IMR-90 (cell line): ENCODE results near the gene TEC.

ENCODE experiments used
- MAFK ChIP-seq: IDR thresholded peaks from 2 replicates; pipeline ENCODE4 v1.6.1; 2012; ENCODE audit warnings: low read depth, low read length, improper control_type of control experiment
- MAZ ChIP-seq: IDR thresholded peaks from 2 replicates; pipeline ENCODE4 v1.6.1; 2012; ENCODE audit warnings: low read depth, mild to moderate bottlenecking, low read length, improper control_type of control experiment, moderate library complexity, borderline replicate concordance
- MXI1 ChIP-seq: IDR thresholded peaks from 2 replicates; pipeline ENCODE4 v1.6.1; 2012; ENCODE audit warnings: low read depth, mild to moderate bottlenecking, low read length, moderate library complexity, borderline replicate concordance
- POLR2A ChIP-seq: IDR thresholded peaks from 2 replicates; pipeline ENCODE4 v1.6.1; 2012; ENCODE audit warnings: mild to moderate bottlenecking, low read depth, low read length
- RAD21 ChIP-seq: IDR thresholded peaks from 2 replicates; pipeline ENCODE4 v1.6.1; 2012; ENCODE audit warnings: low read length, improper control_type of control experiment
- TF ChIP-seq, protein P1 (sequence below): conservative IDR thresholded peaks from 2 replicates; pipeline ENCODE4 v1.5.1; 2012; ENCODE audit warnings: mild to moderate bottlenecking, low read depth, low read length, improper control_type of control experiment

- TF ChIP-seq, protein P1, sequence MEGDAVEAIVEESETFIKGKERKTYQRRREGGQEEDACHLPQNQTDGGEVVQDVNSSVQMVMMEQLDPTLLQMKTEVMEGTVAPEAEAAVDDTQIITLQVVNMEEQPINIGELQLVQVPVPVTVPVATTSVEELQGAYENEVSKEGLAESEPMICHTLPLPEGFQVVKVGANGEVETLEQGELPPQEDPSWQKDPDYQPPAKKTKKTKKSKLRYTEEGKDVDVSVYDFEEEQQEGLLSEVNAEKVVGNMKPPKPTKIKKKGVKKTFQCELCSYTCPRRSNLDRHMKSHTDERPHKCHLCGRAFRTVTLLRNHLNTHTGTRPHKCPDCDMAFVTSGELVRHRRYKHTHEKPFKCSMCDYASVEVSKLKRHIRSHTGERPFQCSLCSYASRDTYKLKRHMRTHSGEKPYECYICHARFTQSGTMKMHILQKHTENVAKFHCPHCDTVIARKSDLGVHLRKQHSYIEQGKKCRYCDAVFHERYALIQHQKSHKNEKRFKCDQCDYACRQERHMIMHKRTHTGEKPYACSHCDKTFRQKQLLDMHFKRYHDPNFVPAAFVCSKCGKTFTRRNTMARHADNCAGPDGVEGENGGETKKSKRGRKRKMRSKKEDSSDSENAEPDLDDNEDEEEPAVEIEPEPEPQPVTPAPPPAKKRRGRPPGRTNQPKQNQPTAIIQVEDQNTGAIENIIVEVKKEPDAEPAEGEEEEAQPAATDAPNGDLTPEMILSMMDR = no peak
- TF ChIP-seq POLR2A = no peak
- TF ChIP-seq MAZ = no peak
- TF ChIP-seq MAFK = no peak
- no peak for TF ChIP-seq MXI1
- TF ChIP-seq RAD21 = no peak
Observed at GRCh38 chr4:48262484-48262883, 7.2 kb downstream of the TEC start.
